GM12878 (cell line): ENCODE results near the gene CAV2. TPM values are rescaled to one million over a fixed set of nuclear protein-coding genes. Genes with fewer than 3 reads are reported as not detected.

Experiments
- ATAC-seq: fragments of 200-7000 bp; cut with Tn5 transposase; 3 replicates; pipeline ENCODE4 v1.9.1; 2020; ENCODE audit warnings: mild to moderate bottlenecking, moderate library complexity
- BruUV-seq: library from RNA; stranded (reverse); fragments of 400-500 nt; replicated peaks from 2 replicates; lab custom pipeline; 2021; lab: Mats Ljungman, UMichigan
- CTCF ChIA-PET: fragments of 300-600 bp; sonication (Branson Sonifier 250); formaldehyde crosslinking; extraction: SDS; loops from one replicate; lab custom pipeline; 2021; ENCODE audit warnings: inconsistent platforms; lab: Yijun Ruan, JAX
- POLR2A ChIA-PET: fragments of 350-600 bp; formaldehyde crosslinking; extraction: SDS; loops from one replicate; lab custom pipeline; 2021; ENCODE audit warnings: inconsistent platforms; lab: Charles Lee
- RAD21 ChIA-PET: fragments of 300-600 bp; sonication (Branson Sonifier 250); formaldehyde crosslinking; loops from one replicate; lab custom pipeline; 2023; ENCODE audit warnings: antibody characterized with exemption; ENCODE audit not compliant: unreplicated experiment; lab: Charles Lee
- SMC1A ChIA-PET: fragments of 300-600 bp; sonication (Branson Sonifier 250); formaldehyde crosslinking; loops from one replicate; lab custom pipeline; 2023; ENCODE audit not compliant: unreplicated experiment, uncharacterized antibody; lab: Charles Lee
- DNase-seq: peaks from one replicate; pipeline ENCODE4 v3.0.0-alpha.2; 2011; ENCODE audit warnings: low read depth, low spot score
- FAIRE-seq: peaks from 3 replicates; lab custom pipeline; 2011; peaks lifted over from hg19 to GRCh38; lab: Jason Lieb, UNC
- H2AFZ ChIP-seq: 2 replicates; pipeline ENCODE4 v1.6.0; 2011; ENCODE audit warnings: low read depth, low read length, control low read depth; ENCODE audit not compliant: control insufficient read depth
- H3K27ac ChIP-seq: 2 replicates; pipeline ENCODE4 v1.5.1; 2011; ENCODE audit warnings: control low read depth; ENCODE audit not compliant: control insufficient read depth, insufficient read depth
- H3K27me3 ChIP-seq, 2 experiments: replicated peaks in 1 of 2; 2 replicates each; pipeline versions ENCODE4 v1.6.0 to v1.6.1; 2011; ENCODE audit warnings: low read length in 1 of 2; ENCODE audit not compliant: control insufficient read depth in 2 of 2, insufficient read depth in 2 of 2
- H3K36me3 ChIP-seq, 2 experiments: 2 replicates each; pipeline ENCODE4 v1.5.1; 2011; ENCODE audit warnings: low read length in 1 of 2; ENCODE audit not compliant: control insufficient read depth in 2 of 2, insufficient read depth in 2 of 2
- H3K4me1 ChIP-seq: 2 replicates; pipeline ENCODE4 v1.6.1; 2011; ENCODE audit warnings: mild to moderate bottlenecking, low read length, moderate library complexity, mixed read lengths; ENCODE audit not compliant: control insufficient read depth, insufficient read depth
- H3K4me2 ChIP-seq: 2 replicates; pipeline ENCODE4 v1.6.0; 2011; ENCODE audit warnings: control low read depth; ENCODE audit not compliant: control insufficient read depth, insufficient read depth
- H3K4me3 ChIP-seq: fragments of 200-600 bp; sonication (generic); 2 replicates; pipeline ENCODE4 v1.5.1; 2016
- H3K79me2 ChIP-seq: 2 replicates; pipeline ENCODE4 v1.6.0; 2011; ENCODE audit warnings: low read length; ENCODE audit not compliant: control insufficient read depth, insufficient read depth
- H3K9ac ChIP-seq: 2 replicates; pipeline ENCODE4 v1.8.0; 2011; ENCODE audit warnings: low read length, control low read depth, mixed read lengths; ENCODE audit not compliant: control insufficient read depth, insufficient read depth
- H3K9me3 ChIP-seq: replicated peaks from 3 replicates; pipeline ENCODE4 v1.5.1; 2011; ENCODE audit warnings: mild to moderate bottlenecking, low read length; ENCODE audit not compliant: control insufficient read depth, insufficient read depth
- H4K20me1 ChIP-seq: 2 replicates; pipeline ENCODE4 v1.6.0; 2011; ENCODE audit not compliant: control insufficient read depth, insufficient read depth
- CEBPB ChIP-seq, 2 experiments: fragments of 150-350 bp in 1 of 2; IDR thresholded peaks; 2 replicates each; pipeline ENCODE4 v1.6.1; 2012 to 2014; ENCODE audit warnings: low read depth in 2 of 2, low read length in 2 of 2, borderline replicate concordance in 1 of 2, inconsistent platforms in 1 of 2
- E2F4 ChIP-seq: IDR thresholded peaks from 2 replicates; pipeline ENCODE4 v1.6.1; 2012; ENCODE audit warnings: low read depth, low read length, improper control_type of control experiment
- ETV6 ChIP-seq, 2 experiments: fragments of 450-650 bp in 1 of 2; IDR thresholded peaks in 1 of 2; conservative IDR thresholded peaks in 1 of 2; 2 replicates each; pipeline ENCODE4 v1.6.1; 2014; ENCODE audit warnings: antibody characterized with exemption in 1 of 2, borderline replicate concordance in 1 of 2, low read depth in 1 of 2, mild to moderate bottlenecking in 1 of 2, moderate library complexity in 1 of 2
- FOXM1 ChIP-seq: IDR thresholded peaks from 2 replicates; pipeline ENCODE4 v1.6.1; 2012; ENCODE audit warnings: low read depth, mild to moderate bottlenecking, inconsistent platforms, low read length, moderate library complexity
- JUNB ChIP-seq: IDR thresholded peaks from 2 replicates; pipeline ENCODE4 v1.6.1; 2016; ENCODE audit warnings: antibody characterized with exemption, mild to moderate bottlenecking
- JUND ChIP-seq: IDR thresholded peaks from 2 replicates; pipeline ENCODE4 v1.6.1; 2012; ENCODE audit warnings: low read depth, mild to moderate bottlenecking, low read length, improper control_type of control experiment, moderate library complexity
- NBN ChIP-seq: fragments of 450-650 bp; IDR thresholded peaks from 2 replicates; pipeline ENCODE4 v1.6.1; 2016
- NFYB ChIP-seq: IDR thresholded peaks from 2 replicates; pipeline ENCODE4 v1.6.1; 2011; ENCODE audit warnings: low read depth, mild to moderate bottlenecking, low read length, improper control_type of control experiment, moderate library complexity; ENCODE audit not compliant: insufficient read depth
- NRF1 ChIP-seq: conservative IDR thresholded peaks from 2 replicates; pipeline ENCODE4 v1.6.1; 2011; ENCODE audit warnings: mild to moderate bottlenecking, low read depth, low read length, improper control_type of control experiment
- RELA ChIP-seq: fragments of 450-650 bp; IDR thresholded peaks from 2 replicates; pipeline ENCODE4 v1.8.0; 2014; ENCODE audit warnings: borderline replicate concordance; ENCODE audit not compliant: partially characterized antibody
- RFX5 ChIP-seq: IDR thresholded peaks from 2 replicates; pipeline ENCODE4 v1.6.1; 2011; ENCODE audit warnings: low read depth, low read length, improper control_type of control experiment
- SMC3 ChIP-seq: IDR thresholded peaks from 2 replicates; pipeline ENCODE4 v1.6.1; 2011; ENCODE audit warnings: low read length, improper control_type of control experiment, borderline replicate concordance
- TBL1XR1 ChIP-seq: IDR thresholded peaks from 2 replicates; pipeline ENCODE4 v1.6.1; 2012; ENCODE audit warnings: low read depth, low read length, improper control_type of control experiment
- TCF12 ChIP-seq: IDR thresholded peaks from 2 replicates; pipeline ENCODE4 v1.6.1; 2011; ENCODE audit warnings: low read depth, mild to moderate bottlenecking, low read length
- TCF3 ChIP-seq: IDR thresholded peaks from 2 replicates; pipeline ENCODE4 v1.6.1; 2012; ENCODE audit warnings: low read depth, mild to moderate bottlenecking, low read length, borderline replicate concordance; ENCODE audit not compliant: insufficient read depth
- USF2 ChIP-seq: IDR thresholded peaks from 2 replicates; pipeline ENCODE4 v1.6.1; 2011; ENCODE audit warnings: low read depth, low read length, improper control_type of control experiment, borderline replicate concordance
- ZBTB33 ChIP-seq: fragments of 450-650 bp; IDR thresholded peaks from 2 replicates; pipeline ENCODE4 v1.6.1; 2017; ENCODE audit warnings: mild to moderate bottlenecking
- WGBS: methylation state at CpG from one replicate; pipeline ENCODE4 v1.1.6; 2016; ENCODE audit warnings: low lambda C conversion rate; ENCODE audit not compliant: insufficient replicate concordance, insufficient coverage; ENCODE audit errors: missing lambda C conversion rate; 5-methylcytosine and 5-hydroxymethylcytosine counted together
- in situ Hi-C: fragments of 300-500 bp; cut with MboI; formaldehyde crosslinking; loops from 9 replicates; pipeline ENCODE4 v1.14.3; 2018; ENCODE audit warnings: mixed read lengths
- intact Hi-C: fragments of 100-400 bp; cut with micrococcal nuclease; formaldehyde crosslinking; loops from one replicate; pipeline ENCODE4 v1.14.2; 2022; ENCODE audit not compliant: unreplicated experiment
- polyA plus RNA-seq, 11 experiments: library from polyadenylated mRNA; depleted of rRNA in 4 of 11; unstranded in 6 of 11; stranded (reverse) in 5 of 11; fragments of >200 nt; fragmentation: Nextera tagmentation in 4 of 11; fragmentation: Illumina TruSeq in 1 of 11; extraction: Ambion mirVana in 4 of 11; extraction: Trizol in 1 of 11; gene quantifications; 1 replicate in 1 of 11; 2 replicates in 10 of 11; pipeline versions ENCODE4 v1.2.1 to v1.2.3, GENCODE V29; 2011 to 2016; ENCODE audit warnings: inconsistent platforms in 2 of 11, missing spikeins in 2 of 11, low read depth in 1 of 11
- total RNA-seq, 4 experiments: library from RNA; depleted of rRNA in 3 of 4; stranded (reverse); fragments of >200 nt in 3 of 4; fragmentation: Illumina TruSeq in 1 of 4; extraction: Trizol in 1 of 4; gene quantifications; 2 replicates each; pipeline versions ENCODE4 v1.2.1 to v1.2.3, GENCODE V29; 2013 to 2021

The CAV2 gene
- total and polyA plus RNA-seq, 10 of the 15 experiments (the other 5 are each of a cell fraction or from before 2014, with no cell fraction given): 0.77 to 11.4 (median 2.5) TPM

- H3K4me3 ChIP-seq: no peak overlapping the region
- no peaks in the 10 kb centered on the region for H3K36me3 ChIP-seq
- CTCF ChIA-PET: no interaction called here
- intact Hi-C loops: no loop called here
- H3K27ac ChIP-seq: no peak overlapping the region
- no peak overlapping the region for H2AFZ ChIP-seq
- H3K4me2 ChIP-seq: no peak overlapping the region
- POLR2A ChIA-PET: no interaction called here
- no peak for ATAC-seq
- no peaks in the 10 kb centered on the region for H4K20me1 ChIP-seq
- in situ Hi-C loops: no loop called here
- SMC1A ChIA-PET: no interaction called here
- no peak for DNase-seq
- no peaks in the 10 kb centered on the region; a peak in 1 of 4 replicates for H3K27me3 ChIP-seq
- no TSS peak for BruUV-seq
- H3K79me2 ChIP-seq: no peaks in the 10 kb centered on the region
- no peak for FAIRE-seq
- peaks cover under 1% of the 10 kb centered on the region; the same call in 1 of the 2 replicates for H3K4me1 ChIP-seq
- RAD21 ChIA-PET: no interaction called here
- no peak overlapping the region for H3K9ac ChIP-seq
- TF ChIP-seq JUNB: no peak
- TF ChIP-seq JUND: no peak
- no peak for TF ChIP-seq NFYB
- TF ChIP-seq ETV6 (conservative IDR thresholded peaks at IDR 0.05 in 1 of 2, IDR thresholded peaks at IDR 0.05 in 1 of 2; ENCODE audit: borderline replicate concordance in 1 of 2, low read depth in 1 of 2): no peak
- TF ChIP-seq RELA: no peak
- TF ChIP-seq FOXM1: no peak
- TF ChIP-seq NBN: no peak
- TF ChIP-seq TCF12: no peak
- no peak for TF ChIP-seq SMC3
- TF ChIP-seq ZBTB33: no peak
- no peak for TF ChIP-seq NRF1
- TF ChIP-seq E2F4: no peak
- TF ChIP-seq USF2: no peak
- no peak for TF ChIP-seq TBL1XR1
- TF ChIP-seq CEBPB (IDR thresholded peaks at IDR 0.05; ENCODE audit: borderline replicate concordance in 1 of 2, low read depth in 2 of 2, low read length in 2 of 2): no peak
- no peak for TF ChIP-seq RFX5
- no peak for TF ChIP-seq TCF3
- WGBS: 100% methylated on average over 3 of the region's 3 CpGs
- no peaks in the 10 kb centered on the region for H3K9me3 ChIP-seq
These were observed 6.3 kb downstream of the CAV2 start for GRCh38 chr7:116505823-116506222.
